Right atrium auricular region (tissue), 2 donors: ENCODE measurements around the gene BEAN1. TPM values are rescaled to one million over a fixed set of nuclear protein-coding genes. Genes with fewer than 3 reads are reported as not detected.

ENCODE experiments used
- DNase-seq: peaks from one replicate; pipeline ENCODE4 v3.0.0-alpha.2; 2019; ENCODE audit warnings: low spot score
- H3K27ac ChIP-seq, 2 donors: fragments of 200-600 bp; sonication (generic); 1 replicate in 1 of 2; 2 replicates in 1 of 2; pipeline ENCODE4 v1.5.1; 2016 to 2019
- H3K27me3 ChIP-seq, 2 donors: fragments of 200-600 bp; sonication (generic); one replicate each; pipeline versions ENCODE4 v1.5.1 to v1.6.0; 2017 to 2019
- H3K36me3 ChIP-seq: fragments of 200-600 bp; sonication (generic); one replicate; pipeline ENCODE4 v1.5.1; 2016
- H3K4me1 ChIP-seq, 2 donors: fragments of 200-600 bp; sonication (generic); one replicate each; pipeline versions ENCODE4 v1.5.1 to v1.6.0; 2017 to 2019
- H3K4me3 ChIP-seq, 2 donors: fragments of 200-600 bp; sonication (generic); 1 replicate in 1 of 2; 2 replicates in 1 of 2; pipeline ENCODE4 v1.5.1; 2017 to 2019; ENCODE audit warnings: mild to moderate bottlenecking in 1 of 2, moderate library complexity in 1 of 2
- H3K9me3 ChIP-seq, 2 donors: fragments of 200-600 bp; sonication (generic); one replicate each; pipeline ENCODE4 v1.5.1; 2019
- total RNA-seq, 2 donors: library from RNA; depleted of rRNA; stranded (reverse); fragments of >200 nt; gene quantifications; one replicate each; pipeline ENCODE4 v1.1.0, GENCODE V29; 2016
- TF ChIP-seq, protein P1 (sequence below), 2 donors: fragments of 200-600 bp; sonication (generic); IDR thresholded peaks; one replicate each; pipeline ENCODE4 v1.5.1; 2019; ENCODE audit warnings: antibody characterized with exemption in 2 of 2

The BEAN1 gene
- total RNA-seq, 2 donors from 2014 or later, result 0.48 to 0.75 TPM

DNA sequence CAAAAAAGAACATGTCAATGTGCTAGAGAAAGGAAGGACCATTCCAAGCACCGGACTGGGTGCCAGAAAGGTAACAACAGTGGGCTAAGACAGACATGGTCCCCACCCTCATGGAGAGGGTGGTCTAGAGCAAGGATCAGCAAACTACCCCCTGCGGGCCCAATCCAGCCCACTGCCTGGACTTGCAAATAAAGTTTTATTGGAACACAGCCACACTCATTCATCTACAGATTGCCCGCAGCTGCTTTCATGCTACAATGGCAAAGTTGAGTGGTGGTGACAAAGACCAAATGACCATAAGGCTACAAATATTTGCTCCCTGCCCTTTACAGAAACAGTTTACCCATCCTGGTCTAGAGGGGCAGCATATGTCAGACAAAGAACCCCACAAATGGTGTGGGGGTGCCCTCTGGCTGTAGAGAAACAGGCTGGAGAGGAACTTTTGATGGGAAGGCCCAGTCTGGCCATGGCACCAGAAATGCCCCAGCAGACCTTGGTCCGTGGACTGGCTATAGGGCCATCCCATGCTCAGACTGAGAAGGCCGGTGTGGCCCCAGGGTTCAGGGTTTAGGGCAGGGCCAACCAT is 45.4 kb upstream of the BEAN1 start:
- Histone ChIP-seq H3K9me3 (no peaks in the 10 kb centered on the region), H3K4me1 (peaks cover 0 to 11% of the 10 kb centered on the region in 2 donors), H3K27me3 (no peaks in the 10 kb centered on the region), H3K27ac (peak overlapping the region; percentile 58 to 70), H3K4me3 (no peak overlapping the region), H3K36me3 (peaks cover 3% of the 10 kb centered on the region)
- TF ChIP-seq, protein P1, sequence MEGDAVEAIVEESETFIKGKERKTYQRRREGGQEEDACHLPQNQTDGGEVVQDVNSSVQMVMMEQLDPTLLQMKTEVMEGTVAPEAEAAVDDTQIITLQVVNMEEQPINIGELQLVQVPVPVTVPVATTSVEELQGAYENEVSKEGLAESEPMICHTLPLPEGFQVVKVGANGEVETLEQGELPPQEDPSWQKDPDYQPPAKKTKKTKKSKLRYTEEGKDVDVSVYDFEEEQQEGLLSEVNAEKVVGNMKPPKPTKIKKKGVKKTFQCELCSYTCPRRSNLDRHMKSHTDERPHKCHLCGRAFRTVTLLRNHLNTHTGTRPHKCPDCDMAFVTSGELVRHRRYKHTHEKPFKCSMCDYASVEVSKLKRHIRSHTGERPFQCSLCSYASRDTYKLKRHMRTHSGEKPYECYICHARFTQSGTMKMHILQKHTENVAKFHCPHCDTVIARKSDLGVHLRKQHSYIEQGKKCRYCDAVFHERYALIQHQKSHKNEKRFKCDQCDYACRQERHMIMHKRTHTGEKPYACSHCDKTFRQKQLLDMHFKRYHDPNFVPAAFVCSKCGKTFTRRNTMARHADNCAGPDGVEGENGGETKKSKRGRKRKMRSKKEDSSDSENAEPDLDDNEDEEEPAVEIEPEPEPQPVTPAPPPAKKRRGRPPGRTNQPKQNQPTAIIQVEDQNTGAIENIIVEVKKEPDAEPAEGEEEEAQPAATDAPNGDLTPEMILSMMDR (IDR thresholded peaks at IDR 0.05), result no peak
- DNase-seq, result no peak

DNA sequence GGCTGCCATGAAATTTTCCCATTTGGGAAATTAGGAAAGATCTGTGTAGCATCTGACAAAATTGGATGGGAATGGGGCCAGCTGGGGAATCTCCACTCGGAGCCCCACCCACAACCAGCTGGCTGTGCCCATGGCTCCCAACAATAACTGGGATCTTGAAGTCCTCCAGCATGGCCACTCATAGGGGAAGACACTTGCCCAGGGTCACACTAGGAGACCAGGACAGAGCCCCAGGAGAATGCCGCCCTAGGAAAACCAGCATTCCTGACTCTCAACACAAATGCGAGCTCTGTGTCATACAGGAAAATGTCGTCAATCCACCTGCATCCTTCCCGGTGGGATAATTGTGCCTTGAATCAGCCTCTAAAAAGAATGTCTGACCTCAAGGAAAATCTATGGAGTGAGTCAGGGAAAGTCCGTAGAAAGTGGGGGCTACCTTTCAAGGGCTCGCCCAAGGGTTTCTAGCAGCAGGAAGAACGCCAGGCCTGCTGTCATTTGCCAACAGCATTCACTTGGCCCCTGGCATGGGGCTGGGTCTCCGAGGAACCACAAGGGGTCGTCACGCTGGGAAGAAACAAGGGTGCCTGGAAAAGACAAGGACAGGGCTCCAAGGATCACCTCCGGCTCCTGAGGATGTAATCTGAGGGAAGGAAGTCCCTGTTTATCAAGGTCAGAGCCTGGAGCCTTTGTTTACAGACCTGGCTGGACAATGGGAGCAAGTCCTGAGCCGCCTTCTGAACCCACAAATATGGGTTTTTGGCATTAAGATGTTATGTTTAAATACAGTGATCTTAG is 44.7 kb upstream of the BEAN1 start:
- TF ChIP-seq, protein P1 (IDR thresholded peaks at IDR 0.05), result no peak
- Histone ChIP-seq H3K27me3 (no peaks in the 10 kb centered on the region), H3K4me3 (no peak overlapping the region), H3K4me1 (peaks cover 0 to 8% of the 10 kb centered on the region in 2 donors), H3K9me3 (no peaks in the 10 kb centered on the region), H3K36me3 (peaks cover 3% of the 10 kb centered on the region), H3K27ac (peak overlapping the region; percentile 67 to 70)
- DNase-seq, result no peak

DNA sequence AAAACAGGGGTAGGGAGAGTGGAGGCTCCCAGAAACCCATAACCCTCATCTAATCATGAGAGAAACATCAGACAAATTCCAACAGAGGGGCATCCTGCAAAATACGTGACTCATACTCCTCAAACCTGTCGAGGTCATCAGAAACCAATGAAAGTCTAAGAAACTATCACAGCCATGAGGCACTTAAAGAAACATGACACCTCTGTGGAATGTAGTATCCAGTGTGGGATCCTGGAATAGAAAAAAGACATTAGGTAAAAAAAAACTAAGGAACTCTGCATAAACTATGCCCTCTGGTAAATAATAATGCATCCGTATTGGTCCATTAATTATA is 44.2 kb upstream of the BEAN1 start:
- H3K27ac ChIP-seq, result peak overlapping the region; percentile 67 to 69
- TF ChIP-seq, protein P1 (IDR thresholded peaks at IDR 0.05), result no peak
- no peaks in the 10 kb centered on the region for H3K27me3 ChIP-seq

DNA sequence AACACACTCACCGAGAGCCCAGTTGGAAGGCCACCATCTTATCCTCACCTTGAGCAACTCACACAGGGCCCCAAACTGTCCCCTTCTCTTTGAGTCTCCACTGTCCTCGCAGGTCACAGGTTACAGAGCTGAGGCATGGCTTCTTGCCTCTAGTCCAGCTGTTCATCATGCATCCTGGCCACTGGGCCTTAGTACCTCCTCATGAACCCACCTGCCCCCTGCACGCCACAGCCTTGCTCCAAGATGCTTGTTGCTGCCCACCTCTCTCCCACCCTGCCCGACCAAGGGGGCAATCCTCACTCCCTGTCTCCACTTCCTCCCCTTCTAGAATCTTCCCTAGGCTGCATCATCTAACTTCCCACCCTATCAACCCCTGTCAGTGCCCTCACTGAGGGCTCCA is 43.5 kb upstream of the BEAN1 start:
- Histone ChIP-seq H3K4me3 (no peak overlapping the region), H3K9me3 (no peaks in the 10 kb centered on the region), H3K27me3 (no peaks in the 10 kb centered on the region), H3K4me1 (peaks cover 0 to 8% of the 10 kb centered on the region in 2 donors), H3K36me3 (peaks cover 3% of the 10 kb centered on the region), H3K27ac (peak overlapping the region; percentile 67 to 69)
- no peak for DNase-seq
- TF ChIP-seq, protein P1 (IDR thresholded peaks at IDR 0.05), result no peak

More for the DNA sequence above, 44.2 kb upstream of the BEAN1 start:
- H3K36me3 ChIP-seq, result peaks cover 3% of the 10 kb centered on the region
- peaks cover 0 to 8% of the 10 kb centered on the region in 2 donors for H3K4me1 ChIP-seq
- H3K9me3 ChIP-seq, result no peaks in the 10 kb centered on the region
- H3K4me3 ChIP-seq, result no peak overlapping the region
- no peak for DNase-seq

DNA sequence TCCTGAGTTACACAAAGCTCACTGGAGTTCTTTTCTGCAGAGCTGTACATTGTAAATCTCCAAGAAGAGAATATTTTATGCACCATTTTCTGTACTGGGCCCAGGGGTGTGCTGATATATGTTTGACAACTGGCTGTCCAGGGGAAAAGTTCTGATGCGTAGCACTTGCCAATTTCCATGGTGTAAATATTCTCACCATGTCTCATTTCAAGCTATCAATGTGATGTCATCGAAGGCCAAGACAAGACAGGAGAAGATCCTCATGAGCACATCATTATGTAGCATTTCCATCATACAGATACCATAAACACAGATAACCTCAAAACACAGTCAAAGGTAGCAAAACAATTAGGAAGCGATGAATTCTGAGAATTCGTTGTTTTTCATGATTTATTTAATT is 41.7 kb upstream of the BEAN1 start:
- TF ChIP-seq, protein P1 (IDR thresholded peaks at IDR 0.05), result no peak
- Histone ChIP-seq H3K36me3 (no peaks in the 10 kb centered on the region), H3K27me3 (no peaks in the 10 kb centered on the region), H3K4me3 (no peak overlapping the region), H3K9me3 (no peaks in the 10 kb centered on the region), H3K27ac (no peak overlapping the region), H3K4me1 (peaks cover 0 to 8% of the 10 kb centered on the region in 2 donors)
- no peak for DNase-seq
